Inferior parietal cortex (tissue), 1 donor: ENCODE measurements around the gene NDUFA7.
"Not testable (repeated sequence)": the region's sequence is repeated elsewhere in the genome, so short reads cannot be mapped to it uniquely, and the experiment has no call there.

ENCODE experiments used
- DNase-seq: peaks from one replicate; pipeline ENCODE4 v3.0.0-alpha.2; 2016; ENCODE audit errors: extremely low spot score

NDUFA7 gene

DNA sequence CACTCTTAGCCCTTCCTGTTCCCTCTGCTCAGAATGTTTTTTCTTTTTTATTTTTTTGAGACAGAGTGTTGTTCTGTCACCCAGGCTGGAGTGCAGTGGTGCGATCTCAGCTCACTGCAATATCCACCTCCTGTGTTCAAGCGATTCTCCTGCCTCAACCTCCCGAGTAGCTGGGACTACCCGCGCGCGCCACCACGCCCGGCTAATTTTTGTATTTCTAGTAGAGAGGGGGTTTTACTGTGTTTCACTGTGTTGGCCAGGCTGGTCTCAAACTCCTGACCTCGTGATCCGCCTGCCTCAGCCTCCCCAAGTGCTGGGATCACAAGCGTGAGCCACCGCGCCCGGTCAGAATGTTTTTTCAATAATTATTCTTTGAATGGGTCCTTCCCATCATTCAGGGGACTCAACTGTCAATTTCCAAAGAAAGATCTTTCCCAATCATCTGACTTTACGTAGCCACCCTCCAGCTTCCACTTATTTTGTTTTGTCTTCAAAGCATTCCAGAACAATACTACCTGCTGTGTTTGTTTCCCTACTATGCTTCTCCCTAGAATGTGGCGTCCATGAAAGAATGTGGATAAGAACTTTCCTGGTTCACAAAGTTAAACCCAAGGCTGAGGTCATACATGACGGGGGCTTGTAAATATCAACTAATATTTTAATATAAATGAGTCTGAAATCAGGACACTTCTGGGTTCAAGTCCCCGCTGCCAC is 1.2 kb downstream of the NDUFA7 start:
- DNase-seq = no peak

DNA sequence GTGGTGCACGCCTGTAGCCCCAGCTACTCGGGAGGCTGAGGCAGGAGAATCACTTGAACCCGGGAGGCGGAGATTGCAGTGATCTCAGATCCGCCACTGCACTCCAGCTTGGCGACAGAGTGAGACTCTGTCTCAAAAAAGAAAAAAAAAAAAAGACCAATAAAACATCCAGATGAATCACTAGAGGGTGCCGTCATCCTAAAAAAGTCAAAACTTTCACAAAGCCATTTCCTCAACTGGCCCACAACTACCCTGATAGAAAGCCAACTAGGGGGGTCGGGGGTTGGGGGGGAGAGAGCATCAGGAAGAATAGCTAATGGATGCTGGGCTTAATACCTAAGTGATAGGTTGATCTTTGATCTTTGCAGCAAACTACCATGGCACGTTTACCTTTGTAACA is 2.3 kb downstream of the NDUFA7 start:
- not testable (repeated sequence) for DNase-seq

DNA sequence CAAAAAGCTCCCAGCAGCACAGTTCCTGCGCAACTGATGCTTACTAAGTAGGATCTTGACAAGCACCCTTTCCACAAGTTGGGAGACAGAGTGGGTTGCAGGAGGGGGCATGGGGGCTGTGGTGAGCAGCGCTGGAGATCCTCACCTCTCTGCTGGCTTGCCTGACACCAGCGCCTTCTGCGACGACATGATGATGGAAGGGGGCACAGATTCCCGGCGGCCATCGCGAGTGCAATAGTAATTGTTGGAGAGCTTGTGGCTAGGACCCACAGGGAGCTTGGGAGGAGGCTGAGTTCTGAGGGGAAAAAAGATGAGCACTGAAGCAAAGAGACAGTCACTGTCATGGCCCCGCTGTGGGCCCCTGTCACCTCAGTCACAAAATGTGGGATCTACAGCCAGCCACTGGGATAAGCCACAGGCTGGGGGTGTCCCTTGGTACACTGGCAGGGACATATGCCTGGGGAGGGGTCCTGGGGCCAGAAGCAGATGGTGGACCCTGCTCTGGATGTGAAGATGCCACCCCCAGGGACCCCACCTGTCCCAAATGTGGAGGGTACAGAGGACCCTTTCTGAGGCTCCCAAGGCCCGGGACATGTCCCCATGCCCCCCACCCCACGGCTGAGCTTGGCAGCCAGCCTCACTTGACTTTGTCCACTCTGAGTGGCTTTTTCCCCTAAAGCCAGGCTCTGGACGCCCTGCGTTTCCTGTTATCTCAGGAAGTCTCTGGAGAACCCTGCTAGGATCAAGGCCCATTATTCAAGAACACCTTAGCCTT is 4.6 kb downstream of the NDUFA7 start:
- no peak for DNase-seq

DNA sequence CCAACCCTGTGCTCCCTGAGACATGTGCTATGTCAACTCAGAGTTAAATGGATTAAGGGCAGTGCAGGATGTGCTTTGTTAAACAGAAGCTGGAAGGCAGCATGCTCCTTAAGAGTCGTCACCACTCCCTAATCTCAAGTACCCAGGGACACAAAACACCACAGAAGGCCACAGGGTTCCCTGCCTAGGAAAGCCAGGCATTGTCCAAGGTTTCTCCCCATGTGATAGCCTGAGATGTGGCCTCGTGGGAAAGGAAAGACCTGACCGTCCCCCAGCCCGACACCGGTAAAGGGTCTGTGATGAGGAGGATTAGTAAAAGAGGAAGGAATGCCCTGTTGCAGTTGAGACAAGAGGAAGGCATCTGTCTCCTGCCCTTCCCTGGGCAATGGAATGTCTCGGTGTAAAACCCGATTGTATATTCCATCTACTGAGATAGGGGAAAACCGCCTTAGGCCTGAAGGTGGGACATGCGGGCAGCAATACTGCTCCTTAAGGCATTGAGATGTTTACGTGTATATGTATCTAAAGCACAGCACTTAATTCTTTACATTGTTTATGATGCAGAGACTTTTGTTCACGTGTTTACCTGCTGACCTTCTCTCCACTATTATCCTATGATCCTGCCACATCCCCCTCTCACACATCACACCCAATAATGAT is 6.1 kb downstream of the NDUFA7 start:
- DNase-seq = not testable (repeated sequence)

DNA sequence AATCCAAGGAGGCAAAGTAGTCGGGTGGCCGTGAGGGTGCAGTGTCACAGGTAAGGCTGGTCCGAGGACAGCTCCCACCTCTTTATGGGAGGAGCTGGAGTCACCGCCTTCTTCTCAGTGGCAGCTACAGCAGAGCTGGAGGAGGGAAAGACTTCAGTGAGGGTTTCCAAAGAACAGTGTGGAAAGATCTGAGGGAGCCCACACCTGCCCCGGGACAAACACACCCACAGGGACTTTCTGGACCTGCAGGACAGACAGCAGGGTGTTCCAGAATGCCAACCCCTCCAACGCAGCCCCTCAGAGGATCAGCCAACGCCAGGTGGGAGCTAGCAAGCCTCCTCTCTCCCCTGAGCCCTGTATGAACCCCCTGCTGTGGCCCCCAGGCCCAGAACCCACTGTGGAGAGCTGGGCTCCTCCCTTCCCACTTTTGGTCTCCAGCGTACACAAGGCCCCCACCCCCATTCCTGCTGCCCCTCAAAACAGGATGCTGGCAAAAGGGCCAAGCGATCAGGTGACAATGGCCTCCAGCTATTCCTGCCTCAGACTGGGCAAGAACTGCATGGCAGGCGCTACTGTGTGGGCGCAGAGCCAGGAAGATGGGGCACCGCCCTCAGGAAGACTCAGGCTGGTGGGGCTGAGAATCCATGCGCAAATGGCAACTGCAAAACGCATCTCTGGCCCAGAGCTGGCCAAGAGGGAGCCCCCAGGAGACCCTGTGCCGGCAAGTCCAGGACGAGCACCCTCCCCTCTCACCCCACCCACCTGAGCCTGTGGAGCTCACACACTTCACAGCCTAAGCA is 9.5 kb downstream of the NDUFA7 start:
- DNase-seq = no peak

DNA sequence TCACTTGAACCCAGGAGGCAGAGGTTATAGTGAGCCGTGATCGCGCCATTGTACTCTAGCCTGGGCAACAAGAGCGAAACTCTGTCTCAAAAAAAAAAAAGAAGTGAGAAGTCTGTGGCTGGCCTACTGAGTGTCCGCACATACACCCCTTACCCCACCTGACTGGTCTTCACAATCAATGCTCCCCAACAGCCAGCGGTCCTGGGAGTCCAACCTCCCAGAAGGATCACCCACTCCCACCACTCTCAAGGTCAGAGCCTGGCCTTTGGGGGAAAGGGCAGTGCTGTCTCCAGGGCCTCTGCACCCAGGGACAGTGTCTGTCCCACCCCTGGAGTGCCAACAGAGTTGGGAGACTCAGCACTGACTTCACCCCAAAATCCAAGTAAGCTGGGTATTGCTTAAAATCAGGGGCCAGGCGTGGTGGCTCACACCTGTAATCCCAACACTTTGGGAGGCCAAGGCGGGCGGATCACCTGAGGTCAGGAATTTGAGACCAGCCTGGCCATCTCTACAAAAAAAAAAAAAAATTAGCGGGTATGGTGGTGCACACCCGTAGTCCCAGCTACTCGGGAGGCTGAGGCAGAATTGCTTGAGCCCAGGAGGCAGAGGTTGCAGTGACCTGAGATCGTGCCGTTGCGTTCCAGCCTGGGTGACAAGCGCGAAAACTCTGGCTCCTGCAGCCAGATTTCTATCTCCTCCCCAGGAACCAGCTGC is 10.7 kb downstream of the NDUFA7 start:
- DNase-seq = no peak

DNA sequence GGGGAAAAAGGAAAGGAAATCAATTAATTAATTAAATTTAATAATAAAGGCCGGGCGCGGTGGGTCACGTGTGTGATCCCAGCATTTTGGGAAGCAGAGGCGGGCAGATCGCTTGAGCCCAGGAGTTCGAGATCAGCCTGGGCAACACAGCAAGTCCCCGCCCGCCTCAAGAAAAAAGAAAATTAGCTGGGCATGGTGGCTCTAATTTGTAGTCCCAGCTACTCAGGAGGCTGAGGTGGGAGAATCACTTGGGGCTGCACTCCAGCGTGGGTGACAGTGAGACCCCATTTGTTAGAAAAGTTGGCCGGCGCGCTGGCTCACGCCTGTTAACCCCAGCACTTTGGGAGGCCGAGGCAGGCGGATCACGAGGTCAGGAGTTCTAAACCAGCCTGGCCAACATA is 12.3 kb downstream of the NDUFA7 start:
- DNase-seq = no peak

DNA sequence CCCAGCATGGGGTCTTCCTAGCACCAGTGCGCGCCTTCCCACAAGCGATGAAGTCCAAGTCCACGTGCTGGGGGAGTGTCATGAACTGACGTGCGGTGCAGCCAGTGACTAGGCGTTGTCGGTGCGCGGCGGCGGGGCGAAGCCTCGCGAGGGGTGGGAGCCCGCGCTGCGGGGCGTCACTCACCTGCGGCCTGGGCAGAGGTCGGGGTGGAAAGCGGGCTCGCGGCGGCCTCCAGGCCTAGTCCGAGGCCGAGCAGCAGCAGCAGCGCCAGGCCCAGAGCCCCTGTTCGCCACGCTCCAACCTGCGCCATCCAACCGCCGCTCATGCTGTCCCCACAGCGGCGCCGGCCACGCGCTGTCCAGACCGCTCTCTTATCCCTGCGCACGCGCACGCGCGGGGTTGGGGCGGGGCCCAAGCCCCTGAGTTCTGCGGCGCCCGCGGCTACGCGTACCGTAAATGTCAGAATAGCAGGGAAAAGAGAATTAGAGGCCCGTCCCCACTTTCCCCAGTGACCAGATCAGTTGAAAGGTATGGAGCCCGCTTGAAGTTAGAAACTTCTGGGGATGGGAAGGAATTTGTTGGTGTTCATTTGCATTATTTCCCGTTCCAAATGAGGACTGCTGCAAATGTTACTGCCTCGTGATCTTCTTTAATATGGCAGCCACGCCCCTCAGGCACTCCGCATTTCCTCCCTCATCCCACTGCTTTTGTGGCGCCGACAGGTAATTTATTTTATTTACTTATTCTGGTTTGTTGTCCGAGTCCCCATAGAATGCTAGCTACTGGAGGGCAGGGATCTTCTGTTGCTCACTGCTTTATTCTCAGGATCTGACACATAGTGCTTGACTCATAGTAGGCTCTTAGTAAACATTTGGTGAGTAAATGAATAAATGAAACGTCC is 13.0 kb downstream of the NDUFA7 start, which contains the start of gene CD320:
Gene CD320, minus strand, starts transcription at position 394 of the 902 bp plus-strand sequence. Its CDS starts 68 bp downstream, at position 326.
- DNase-seq = peak; percentile 93

DNA sequence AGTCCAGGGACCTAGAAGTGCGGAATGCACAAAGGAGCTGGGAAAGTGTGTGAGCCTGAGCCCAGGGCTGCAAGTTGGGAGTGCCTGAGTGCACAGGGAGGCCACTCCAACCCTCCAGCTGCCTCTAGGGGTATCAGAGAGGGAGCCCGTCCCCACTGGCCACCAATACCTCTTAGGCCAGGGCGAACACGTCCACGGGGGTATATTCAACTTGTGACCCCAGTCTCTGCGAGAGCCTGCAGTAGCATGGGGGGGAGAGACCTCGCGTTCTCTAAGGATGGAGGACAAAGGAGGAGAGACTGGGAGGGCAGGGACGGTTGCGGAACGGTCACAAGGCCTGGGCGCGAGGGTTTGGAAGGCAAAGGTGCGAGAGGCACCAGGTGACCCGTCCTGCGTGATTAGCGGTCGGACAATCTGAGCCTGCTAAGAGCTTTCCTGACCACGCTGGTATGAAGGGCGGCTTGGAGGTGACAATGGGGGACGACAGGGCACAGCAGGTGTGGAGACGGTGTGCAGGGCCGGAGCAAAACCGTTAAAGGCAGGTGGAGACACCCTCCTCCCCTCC is 13.7 kb downstream of the NDUFA7 start:
- DNase-seq = no peak

DNA sequence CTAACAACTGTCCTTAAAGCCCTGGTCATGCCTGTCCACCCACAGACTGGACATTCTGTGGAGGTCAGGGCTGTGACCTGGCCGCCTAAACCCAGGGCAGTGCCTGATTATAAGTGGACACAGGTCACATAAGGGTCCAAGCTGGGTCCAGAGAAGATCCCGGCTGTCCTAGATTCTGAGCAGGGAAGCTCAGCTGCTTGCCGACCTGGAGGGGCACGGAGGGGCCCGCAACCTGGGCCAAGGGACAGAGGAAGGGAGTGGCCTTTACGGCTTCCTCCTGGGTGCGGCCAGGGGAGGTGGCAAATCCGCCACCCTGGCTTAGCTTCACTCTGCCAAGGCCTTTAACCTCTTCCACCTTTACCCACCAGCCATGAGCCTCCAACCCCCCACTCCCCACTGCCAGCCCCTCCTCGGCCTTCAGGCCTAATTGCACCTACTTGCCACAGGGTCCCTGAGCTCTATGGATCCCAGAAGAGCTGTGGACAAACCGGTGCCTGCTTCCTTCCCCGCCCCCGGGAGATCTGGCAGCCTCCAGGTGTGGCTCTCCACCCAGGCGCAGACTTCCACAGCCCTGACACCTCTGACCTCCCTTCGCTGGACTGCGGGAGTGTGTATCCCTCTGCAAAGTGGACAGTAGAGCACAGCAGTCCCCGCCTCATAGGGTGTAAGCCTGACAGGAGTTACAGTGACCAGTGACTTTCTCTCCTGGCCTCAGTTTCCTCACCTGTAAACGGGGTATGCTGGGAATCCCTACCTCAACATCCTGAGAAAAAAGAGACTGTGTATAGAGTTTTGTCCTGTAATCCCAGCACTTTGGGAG is 14.7 kb downstream of the NDUFA7 start:
- no peak for DNase-seq

DNA sequence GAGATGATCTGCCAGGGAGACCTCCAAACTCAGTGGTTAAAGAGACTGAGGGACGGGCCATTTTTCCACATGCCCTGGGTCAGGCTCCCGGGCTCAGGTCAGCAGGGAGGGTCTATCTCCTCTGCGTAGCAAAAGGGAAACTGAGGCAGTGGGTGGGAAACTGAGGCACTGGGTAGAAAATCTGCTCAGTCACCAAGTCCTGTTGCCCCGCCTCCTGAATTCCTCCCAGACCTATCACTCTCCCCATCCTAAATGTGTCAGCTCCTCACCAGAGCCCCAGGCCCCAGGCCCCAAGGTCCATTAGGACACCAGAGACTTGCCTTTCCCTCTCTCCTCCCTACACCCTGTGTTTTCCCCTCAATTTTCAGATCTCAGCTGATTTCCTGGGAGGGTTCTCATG is 15.4 kb downstream of the NDUFA7 start:
- DNase-seq = no peak

DNA sequence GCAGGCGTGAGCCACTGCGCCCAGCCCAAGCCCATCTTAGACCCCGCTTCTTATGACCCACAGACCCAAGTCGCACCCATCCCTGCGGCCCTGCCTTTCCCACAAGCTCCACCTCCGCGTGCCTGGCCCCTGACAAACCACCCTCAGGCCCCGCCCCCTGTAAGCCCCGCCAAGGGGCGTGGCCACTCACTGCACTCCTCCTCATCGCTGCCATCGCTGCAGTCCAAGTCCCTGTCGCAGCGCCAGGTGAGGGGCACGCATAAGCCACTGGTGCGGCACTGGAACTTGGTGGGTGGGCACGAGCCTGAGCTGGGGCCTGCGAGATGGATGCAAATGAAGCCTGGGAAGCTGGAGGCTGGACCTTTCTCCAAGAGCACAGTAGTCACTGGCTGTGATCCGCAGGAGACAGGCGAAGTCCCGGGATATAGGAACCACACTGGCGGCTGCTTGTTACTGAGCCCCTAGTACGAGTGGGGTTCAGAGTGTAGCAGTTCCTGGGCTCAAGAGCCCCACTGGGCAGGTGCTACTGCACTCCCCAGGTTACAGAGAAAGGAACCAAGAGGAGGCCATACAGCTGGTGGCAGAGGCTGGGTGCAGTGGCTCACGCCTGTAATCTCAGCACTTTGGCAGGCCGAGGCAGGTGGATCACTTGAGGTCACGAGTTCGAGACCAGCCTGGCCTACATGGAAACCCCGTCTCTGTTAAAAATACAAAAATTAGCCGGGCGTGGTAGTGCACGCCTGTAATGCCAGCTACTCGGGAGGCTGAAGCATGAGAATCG is 16.1 kb downstream of the NDUFA7 start:
- DNase-seq = no peak

DNA sequence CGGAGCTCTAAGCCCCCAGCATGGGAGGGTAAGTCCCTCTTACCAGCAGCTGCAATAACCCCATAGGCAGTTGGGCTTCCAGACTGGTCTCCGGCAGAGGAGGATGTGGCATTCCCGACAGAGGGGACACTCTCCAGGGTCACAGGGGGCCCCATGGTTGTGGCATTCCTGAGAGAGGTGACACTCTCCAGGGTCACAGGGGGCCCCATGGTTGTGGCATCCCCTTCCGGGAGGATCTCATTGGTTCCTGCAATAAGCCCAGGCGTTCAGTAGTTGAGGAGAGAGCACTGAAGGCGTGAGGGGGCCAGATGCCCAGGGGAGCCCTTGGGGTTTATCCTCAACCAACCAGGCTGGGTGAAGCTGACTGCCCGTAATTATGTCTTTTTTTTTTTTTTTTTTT is 18.4 kb downstream of the NDUFA7 start:
- DNase-seq = no peak

DNA sequence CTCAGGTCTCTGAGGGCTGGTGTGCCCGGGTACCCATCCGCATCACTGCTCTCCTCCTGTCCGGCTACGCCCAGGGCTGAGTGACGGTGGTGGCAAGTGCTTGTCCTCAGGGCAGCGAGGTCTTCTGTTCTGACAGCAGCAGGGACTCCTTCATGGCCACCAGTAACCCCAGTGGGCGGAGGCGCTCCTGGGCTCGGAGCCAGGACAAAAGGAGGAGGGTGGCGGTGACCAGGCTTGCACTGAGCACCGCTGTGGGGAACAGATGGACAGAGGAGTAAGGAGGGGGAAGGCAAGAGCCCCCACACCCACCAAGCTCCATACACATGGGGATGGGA is 18.9 kb downstream of the NDUFA7 start:
- DNase-seq = no peak

DNA sequence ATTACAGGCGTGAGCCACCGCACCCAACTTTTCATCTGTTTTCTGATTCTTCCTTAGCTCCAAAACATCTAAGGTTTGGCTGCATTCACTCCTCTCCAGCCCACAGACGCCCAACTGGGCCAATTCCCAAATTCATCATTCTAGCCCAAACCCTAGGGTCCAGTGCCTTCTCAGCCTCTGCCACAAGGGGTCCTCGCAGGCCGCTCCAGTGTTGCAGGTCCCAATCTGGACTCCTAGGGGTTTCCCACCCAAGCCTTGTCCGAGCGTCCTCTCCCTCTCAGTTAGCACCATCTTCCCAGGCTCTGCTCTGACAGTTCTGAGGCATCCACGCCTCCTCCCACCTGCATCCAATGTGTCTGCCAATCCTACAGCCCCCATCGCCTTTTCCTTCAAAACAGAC is 29.8 kb downstream of the NDUFA7 start:
- not testable (repeated sequence) for DNase-seq

DNA sequence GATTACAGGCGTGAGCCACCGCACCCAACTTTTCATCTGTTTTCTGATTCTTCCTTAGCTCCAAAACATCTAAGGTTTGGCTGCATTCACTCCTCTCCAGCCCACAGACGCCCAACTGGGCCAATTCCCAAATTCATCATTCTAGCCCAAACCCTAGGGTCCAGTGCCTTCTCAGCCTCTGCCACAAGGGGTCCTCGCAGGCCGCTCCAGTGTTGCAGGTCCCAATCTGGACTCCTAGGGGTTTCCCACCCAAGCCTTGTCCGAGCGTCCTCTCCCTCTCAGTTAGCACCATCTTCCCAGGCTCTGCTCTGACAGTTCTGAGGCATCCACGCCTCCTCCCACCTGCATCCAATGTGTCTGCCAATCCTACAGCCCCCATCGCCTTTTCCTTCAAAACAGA is 44.7 kb downstream of the NDUFA7 start:
- not testable (repeated sequence) for DNase-seq

DNA sequence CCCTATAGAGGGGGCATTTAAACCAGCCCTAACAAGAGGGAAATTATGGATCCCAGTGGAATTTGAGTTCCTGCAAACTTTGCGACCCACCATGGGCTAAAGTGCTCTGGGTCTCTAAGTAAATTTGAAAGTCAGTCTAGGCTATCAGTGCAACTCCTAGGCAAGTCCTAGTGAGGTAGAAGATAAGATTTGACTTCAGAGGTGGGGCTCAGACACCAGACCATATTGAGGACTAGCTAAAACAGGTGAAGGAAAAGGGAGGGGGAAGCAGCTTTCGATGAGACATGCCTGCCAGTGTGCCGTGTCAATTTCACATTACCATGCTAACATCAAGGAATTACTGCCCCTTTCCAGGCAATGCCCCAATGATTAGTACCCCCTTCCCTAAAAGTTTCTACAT is 51.5 kb downstream of the NDUFA7 start:
- no peak for DNase-seq

DNA sequence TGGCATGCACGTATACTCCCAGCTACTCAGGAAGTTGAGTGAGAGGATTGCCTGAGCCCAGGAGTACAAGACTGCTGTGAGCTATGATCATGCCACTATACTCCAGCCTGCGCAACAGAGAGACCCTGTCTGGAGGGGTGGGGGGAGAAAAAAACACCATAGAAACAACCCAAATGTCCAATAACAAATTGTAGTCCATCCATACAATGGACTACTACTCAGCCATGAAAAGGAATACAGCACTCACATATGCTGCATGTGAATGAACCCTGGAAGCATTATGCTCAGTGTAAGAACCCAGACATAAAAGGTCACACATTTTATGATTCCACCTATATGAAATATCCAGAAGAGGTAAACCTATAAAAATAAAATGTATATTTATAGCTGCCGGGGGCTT is 55.3 kb downstream of the NDUFA7 start:
- DNase-seq = no peak
